ENCODE measurements around the gene CACNA1F.

CACNA1F gene

DNA sequence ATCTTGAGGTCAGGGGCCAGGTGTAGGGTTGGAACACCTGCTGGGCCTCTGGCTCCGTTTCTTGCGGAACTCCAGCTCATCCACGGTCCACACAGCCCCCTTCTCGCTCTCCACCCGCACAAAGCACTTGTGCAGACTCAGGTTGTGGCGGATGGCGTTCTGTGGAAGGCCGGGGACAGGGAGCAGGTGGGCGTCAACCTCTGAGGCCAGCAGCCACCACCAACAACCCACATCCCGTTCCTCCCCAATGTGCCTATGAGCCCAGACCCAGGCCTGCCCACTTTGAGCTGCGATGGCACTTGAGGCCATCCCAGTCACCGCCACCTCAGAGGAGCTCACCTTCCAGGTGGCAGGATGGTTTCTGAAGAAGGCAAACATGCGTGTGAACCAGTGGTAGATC lies 18.2 kb upstream of the CACNA1F start:
- DNase-seq (ENCODE audit: low read depth in 1 of 2, low spot score in 1 of 2) = no peak
- in situ Hi-C loops (cut with HindIII; ENCODE audit: low pct_unique_long_range_greater_than_20kb, low sequenced_read_pairs) = no loop called here
- no peak for TF ChIP-seq JUND (IDR thresholded peaks at IDR 0.05; ENCODE audit: low read depth)

DNA sequence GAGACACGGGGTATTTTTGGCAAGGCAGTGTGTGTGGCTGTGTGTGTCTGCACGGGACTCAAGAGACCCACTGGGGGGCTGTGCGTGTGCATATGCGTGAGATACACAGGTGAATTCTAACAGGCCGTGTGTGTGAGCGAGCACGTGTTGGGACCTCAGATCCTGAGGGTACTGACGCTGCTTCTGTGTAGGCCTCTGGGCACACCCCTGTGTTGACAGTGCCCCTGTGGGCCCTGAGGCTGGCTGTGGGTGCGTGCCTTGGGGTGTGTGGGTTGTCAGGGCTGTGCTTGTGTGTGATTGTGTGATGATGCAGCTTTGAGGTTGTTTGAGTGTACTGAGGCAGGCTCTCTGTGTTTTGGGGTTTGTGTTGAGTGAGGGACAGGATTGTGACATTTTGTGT lies 17.4 kb upstream of the CACNA1F start:
- in situ Hi-C loops (cut with HindIII; ENCODE audit: low pct_unique_long_range_greater_than_20kb, low sequenced_read_pairs) = no loop called here
- no peak for TF ChIP-seq JUND (IDR thresholded peaks at IDR 0.05; ENCODE audit: low read depth)
- no peak for DNase-seq (ENCODE audit: low read depth in 1 of 2, low spot score in 1 of 2)

- in situ Hi-C loops (cut with HindIII; ENCODE audit: low pct_unique_long_range_greater_than_20kb, low sequenced_read_pairs) = no loop called here
- no peak for DNase-seq (ENCODE audit: low read depth in 1 of 2, low spot score in 1 of 2)
- no peak for TF ChIP-seq JUND (IDR thresholded peaks at IDR 0.05; ENCODE audit: low read depth)
Measured at GRCh38 chrX:49250066-49250465, 16.9 kb upstream of the CACNA1F start.

- in situ Hi-C loops (cut with HindIII; ENCODE audit: low pct_unique_long_range_greater_than_20kb, low sequenced_read_pairs) = no loop called here
- TF ChIP-seq JUND (IDR thresholded peaks at IDR 0.05; ENCODE audit: low read depth) = no peak
Measured at GRCh38 chrX:49249616-49250015, 16.5 kb upstream of the CACNA1F start.

GRCh38 chrX:49249071-49249470 lies 15.9 kb upstream of the CACNA1F start:
- DNase-seq (ENCODE audit: low read depth in 1 of 2, low spot score in 1 of 2) = no peak
- in situ Hi-C loops (cut with HindIII; ENCODE audit: low pct_unique_long_range_greater_than_20kb, low sequenced_read_pairs) = no loop called here
- no peak for TF ChIP-seq JUND (IDR thresholded peaks at IDR 0.05; ENCODE audit: low read depth)

More at GRCh38 chrX:49249616-49250015, 16.5 kb upstream of the CACNA1F start:
- no peak for DNase-seq (ENCODE audit: low read depth in 1 of 2, low spot score in 1 of 2)

DNA sequence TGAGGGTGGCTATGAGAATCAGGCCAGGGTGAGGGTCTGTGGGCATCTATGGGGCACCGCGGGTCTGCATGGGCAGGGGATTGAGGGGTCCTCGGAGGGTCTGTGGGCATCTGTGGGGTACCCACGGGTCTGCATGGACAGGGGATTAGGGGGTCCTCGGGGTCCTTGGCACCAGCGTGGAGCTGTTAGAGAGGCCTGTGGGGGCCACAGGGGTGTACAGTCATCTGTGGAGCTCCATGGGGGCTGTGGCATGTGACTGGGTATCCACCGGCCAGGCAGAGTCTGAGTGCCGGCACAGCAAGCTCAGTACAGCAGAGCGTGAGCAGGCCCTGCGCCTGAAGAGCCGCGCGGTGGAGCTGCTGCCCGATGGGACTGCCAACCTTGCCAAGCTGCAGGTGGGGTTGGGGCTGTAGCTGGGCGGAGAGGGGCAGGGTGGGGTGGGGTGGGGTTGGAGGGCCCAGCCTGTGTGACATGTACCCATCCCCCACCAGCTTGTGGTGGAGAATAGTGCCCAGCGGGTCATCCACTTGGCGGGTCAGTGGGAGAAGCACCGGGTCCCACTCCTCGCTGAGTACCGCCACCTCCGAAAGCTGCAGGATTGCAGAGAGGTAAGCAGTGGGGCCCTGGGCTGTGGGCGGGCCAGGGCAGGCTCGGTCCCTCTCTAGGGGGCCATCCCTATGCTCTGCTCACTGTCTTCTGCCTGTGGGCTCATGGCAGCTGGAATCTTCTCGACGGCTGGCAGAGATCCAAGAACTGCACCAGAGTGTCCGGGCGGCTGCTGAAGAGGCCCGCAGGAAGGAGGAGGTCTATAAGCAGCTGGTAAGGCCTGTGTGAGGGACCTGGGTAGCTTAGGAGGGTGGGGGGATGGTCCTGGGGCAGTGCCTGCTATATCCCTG lies 15.0 kb upstream of the CACNA1F start:
- TF ChIP-seq JUND (IDR thresholded peaks at IDR 0.05; ENCODE audit: low read depth) = no peak
- in situ Hi-C loops (cut with HindIII; ENCODE audit: low pct_unique_long_range_greater_than_20kb, low sequenced_read_pairs) = no loop called here
- no peak for DNase-seq (ENCODE audit: low read depth in 1 of 2, low spot score in 1 of 2)

- DNase-seq (ENCODE audit: low read depth in 1 of 2, low spot score in 1 of 2) = no peak
- in situ Hi-C loops (cut with HindIII; ENCODE audit: low pct_unique_long_range_greater_than_20kb, low sequenced_read_pairs) = no loop called here
- TF ChIP-seq JUND (IDR thresholded peaks at IDR 0.05; ENCODE audit: low read depth) = no peak
Measured at GRCh38 chrX:49247346-49247745, 14.2 kb upstream of the CACNA1F start.

DNA sequence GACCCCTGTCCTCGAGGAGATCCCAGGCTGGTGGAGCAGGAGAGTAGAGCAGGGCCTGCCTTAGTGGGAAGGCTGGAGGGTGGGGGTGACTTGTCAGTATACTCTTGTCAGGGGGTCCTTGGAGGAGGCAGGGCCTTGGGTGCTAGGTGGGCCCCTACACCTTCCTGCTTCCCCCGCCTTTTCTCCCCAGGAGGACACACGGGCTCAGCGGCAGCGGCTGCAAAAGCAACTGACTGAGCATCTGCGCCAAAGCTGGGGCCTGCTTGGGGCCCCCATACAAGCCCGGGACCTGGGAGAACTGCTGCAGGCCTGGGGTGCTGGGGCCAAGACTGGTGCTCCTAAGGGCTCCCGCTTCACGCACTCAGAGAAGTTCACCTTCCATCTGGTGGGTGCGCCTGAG lies 13.4 kb upstream of the CACNA1F start:
- TF ChIP-seq JUND (IDR thresholded peaks at IDR 0.05; ENCODE audit: low read depth) = no peak
- in situ Hi-C loops (cut with HindIII; ENCODE audit: low pct_unique_long_range_greater_than_20kb, low sequenced_read_pairs) = no loop called here

GRCh38 chrX:49244207-49244606 lies 11.1 kb upstream of the CACNA1F start:
- TF ChIP-seq JUND (IDR thresholded peaks at IDR 0.05; ENCODE audit: low read depth) = no peak
- in situ Hi-C loops (cut with HindIII; ENCODE audit: low pct_unique_long_range_greater_than_20kb, low sequenced_read_pairs) = no loop called here
- DNase-seq (ENCODE audit: low read depth in 1 of 2, low spot score in 1 of 2) = no peak

More for the DNA sequence above, 13.4 kb upstream of the CACNA1F start:
- no peak for DNase-seq (ENCODE audit: low read depth in 1 of 2, low spot score in 1 of 2)

- no peak for DNase-seq (ENCODE audit: low read depth in 1 of 2, low spot score in 1 of 2)
- no peak for TF ChIP-seq JUND (IDR thresholded peaks at IDR 0.05; ENCODE audit: low read depth)
- in situ Hi-C loops (cut with HindIII; ENCODE audit: low pct_unique_long_range_greater_than_20kb, low sequenced_read_pairs) = no loop called here
Measured at GRCh38 chrX:49243166-49243565, 10.0 kb upstream of the CACNA1F start.

GRCh38 chrX:49242545-49243066 lies 9.5 kb upstream of the CACNA1F start:
- DNase-seq (ENCODE audit: low read depth in 1 of 2, low spot score in 1 of 2) = no peak
- in situ Hi-C loops (cut with HindIII; ENCODE audit: low pct_unique_long_range_greater_than_20kb, low sequenced_read_pairs) = no loop called here

DNA sequence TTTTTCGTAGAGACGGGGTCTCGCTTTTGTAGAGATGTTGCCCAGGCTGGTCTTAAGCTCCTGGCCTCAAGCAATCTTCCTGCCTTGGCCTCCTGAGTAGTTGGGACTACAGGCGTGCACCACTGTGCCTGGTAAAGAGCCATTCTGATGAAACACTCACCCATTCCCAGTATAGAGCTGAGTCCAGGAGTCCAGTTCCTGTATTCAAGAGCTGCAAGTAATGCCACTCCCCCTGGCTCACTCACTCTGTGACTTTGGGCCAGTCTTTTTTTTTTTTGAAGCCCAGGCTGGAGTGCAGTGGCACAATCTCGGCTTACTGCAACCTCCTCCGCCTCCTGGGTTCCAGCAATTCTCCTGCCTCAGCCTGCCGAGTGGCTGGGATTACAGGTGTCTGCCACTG lies 5.6 kb upstream of the CACNA1F start:
- no peak for TF ChIP-seq JUND (IDR thresholded peaks at IDR 0.05; ENCODE audit: low read depth)
- in situ Hi-C loops (cut with HindIII; ENCODE audit: low pct_unique_long_range_greater_than_20kb, low sequenced_read_pairs) = no loop called here
- DNase-seq (ENCODE audit: low read depth in 1 of 2, low spot score in 1 of 2) = no peak

More at GRCh38 chrX:49242545-49243066, 9.5 kb upstream of the CACNA1F start:
- no peak for TF ChIP-seq JUND (IDR thresholded peaks at IDR 0.05; ENCODE audit: low read depth)

DNA sequence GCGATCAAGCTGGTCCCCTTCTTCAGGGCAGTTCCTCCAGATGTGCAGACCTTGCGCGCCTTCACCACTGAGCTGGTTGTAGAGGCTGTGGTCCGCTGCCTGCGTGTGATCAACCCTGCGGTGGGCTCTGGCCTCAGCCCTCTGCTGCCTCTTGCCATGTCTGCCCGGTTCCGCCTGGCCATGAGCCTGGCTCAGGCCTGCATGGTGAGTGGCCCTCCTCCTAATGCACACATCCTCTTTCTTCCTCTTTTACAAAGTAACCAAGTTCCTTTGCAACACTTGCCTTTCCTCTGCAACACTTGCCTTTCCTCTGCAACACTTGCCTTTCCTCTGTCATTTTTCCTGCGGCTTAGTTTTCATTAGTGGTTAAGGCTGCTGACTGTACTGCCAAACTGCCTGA lies 3.9 kb upstream of the CACNA1F start:
- no peak for DNase-seq (ENCODE audit: low read depth in 1 of 2, low spot score in 1 of 2)
- TF ChIP-seq JUND (IDR thresholded peaks at IDR 0.05; ENCODE audit: low read depth) = no peak
- in situ Hi-C loops (cut with HindIII; ENCODE audit: low pct_unique_long_range_greater_than_20kb, low sequenced_read_pairs) = no loop called here
